ENCODE results near the gene CSAD.

DNA sequence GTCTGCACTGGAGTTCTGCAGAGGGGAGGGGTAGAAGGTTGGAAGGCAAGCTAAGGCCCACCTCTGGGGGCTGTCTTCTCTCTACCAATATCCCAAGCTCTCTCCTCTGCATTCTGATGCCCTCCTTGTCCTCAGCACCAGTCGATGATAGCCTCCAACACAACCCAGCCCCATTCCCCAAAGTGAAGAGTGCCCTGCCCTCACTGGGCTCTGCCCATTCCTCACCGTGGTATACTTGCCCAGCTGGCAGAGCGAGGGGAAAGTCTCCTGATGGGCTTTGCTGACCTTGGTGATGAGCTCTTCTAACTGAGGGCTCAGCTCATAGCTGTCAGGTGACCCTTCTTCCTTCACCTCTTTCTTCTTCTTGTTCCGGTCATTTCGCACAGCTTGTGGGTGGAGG, 33.5 kb upstream of the CSAD start:
- TF ChIP-seq POLR2A (IDR thresholded peaks at IDR 0.05), result no peak
- TF ChIP-seq, protein P1, sequence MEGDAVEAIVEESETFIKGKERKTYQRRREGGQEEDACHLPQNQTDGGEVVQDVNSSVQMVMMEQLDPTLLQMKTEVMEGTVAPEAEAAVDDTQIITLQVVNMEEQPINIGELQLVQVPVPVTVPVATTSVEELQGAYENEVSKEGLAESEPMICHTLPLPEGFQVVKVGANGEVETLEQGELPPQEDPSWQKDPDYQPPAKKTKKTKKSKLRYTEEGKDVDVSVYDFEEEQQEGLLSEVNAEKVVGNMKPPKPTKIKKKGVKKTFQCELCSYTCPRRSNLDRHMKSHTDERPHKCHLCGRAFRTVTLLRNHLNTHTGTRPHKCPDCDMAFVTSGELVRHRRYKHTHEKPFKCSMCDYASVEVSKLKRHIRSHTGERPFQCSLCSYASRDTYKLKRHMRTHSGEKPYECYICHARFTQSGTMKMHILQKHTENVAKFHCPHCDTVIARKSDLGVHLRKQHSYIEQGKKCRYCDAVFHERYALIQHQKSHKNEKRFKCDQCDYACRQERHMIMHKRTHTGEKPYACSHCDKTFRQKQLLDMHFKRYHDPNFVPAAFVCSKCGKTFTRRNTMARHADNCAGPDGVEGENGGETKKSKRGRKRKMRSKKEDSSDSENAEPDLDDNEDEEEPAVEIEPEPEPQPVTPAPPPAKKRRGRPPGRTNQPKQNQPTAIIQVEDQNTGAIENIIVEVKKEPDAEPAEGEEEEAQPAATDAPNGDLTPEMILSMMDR (IDR thresholded peaks at IDR 0.05 in 8 of 11, conservative IDR thresholded peaks at IDR 0.05 in 3 of 11), result no peak
